GM21529 (cell line): Measurements from ENCODE around the gene OSCP1.

Source experiments
- ATAC-seq: cut with Tn5 transposase; IDR thresholded peaks from one replicate; pipeline ENCODE4 v1.9.1; 2021; ENCODE audit not compliant: unreplicated experiment

Gene OSCP1

GRCh38 chr1:36384542-36385409 lies 65.5 kb downstream of the OSCP1 start:
- no peak for ATAC-seq

- no peak for ATAC-seq
Observed at GRCh38 chr1:36383240-36383639, 67.0 kb downstream of the OSCP1 start.

- no peak for ATAC-seq
Observed at GRCh38 chr1:36382669-36383068, 67.6 kb downstream of the OSCP1 start.

GRCh38 chr1:36382231-36382630 lies 68.0 kb downstream of the OSCP1 start:
- no peak for ATAC-seq

GRCh38 chr1:36381405-36381804 lies 68.8 kb downstream of the OSCP1 start:
- ATAC-seq: no peak

GRCh38 chr1:36380782-36381181 lies 69.5 kb downstream of the OSCP1 start:
- no peak for ATAC-seq

GRCh38 chr1:36380143-36380619 lies 70.1 kb downstream of the OSCP1 start:
- no peak for ATAC-seq

GRCh38 chr1:36377791-36378492 lies 72.3 kb downstream of the OSCP1 start:
- ATAC-seq: no peak

- ATAC-seq: no peak
Observed at GRCh38 chr1:36372617-36373016, 77.6 kb downstream of the OSCP1 start.

- peak; percentile 35 for ATAC-seq
Observed at GRCh38 chr1:36369061-36369861, 81.0 kb downstream of the OSCP1 start.
